GM19240 (cell line): ENCODE data around the gene TCERG1.
"Not testable (repeated sequence)": the region's sequence is repeated elsewhere in the genome, so short reads cannot be mapped to it uniquely, and the experiment has no call there.

Source experiments
- DNase-seq: peaks from one replicate; pipeline ENCODE4 v3.0.0; 2011; ENCODE audit warnings: low spot score; ENCODE audit not compliant: insufficient read length

The TCERG1 gene

GRCh38 chr5:146520731-146521130 is 73.6 kb downstream of the TCERG1 start:
- DNase-seq, result no peak

DNA sequence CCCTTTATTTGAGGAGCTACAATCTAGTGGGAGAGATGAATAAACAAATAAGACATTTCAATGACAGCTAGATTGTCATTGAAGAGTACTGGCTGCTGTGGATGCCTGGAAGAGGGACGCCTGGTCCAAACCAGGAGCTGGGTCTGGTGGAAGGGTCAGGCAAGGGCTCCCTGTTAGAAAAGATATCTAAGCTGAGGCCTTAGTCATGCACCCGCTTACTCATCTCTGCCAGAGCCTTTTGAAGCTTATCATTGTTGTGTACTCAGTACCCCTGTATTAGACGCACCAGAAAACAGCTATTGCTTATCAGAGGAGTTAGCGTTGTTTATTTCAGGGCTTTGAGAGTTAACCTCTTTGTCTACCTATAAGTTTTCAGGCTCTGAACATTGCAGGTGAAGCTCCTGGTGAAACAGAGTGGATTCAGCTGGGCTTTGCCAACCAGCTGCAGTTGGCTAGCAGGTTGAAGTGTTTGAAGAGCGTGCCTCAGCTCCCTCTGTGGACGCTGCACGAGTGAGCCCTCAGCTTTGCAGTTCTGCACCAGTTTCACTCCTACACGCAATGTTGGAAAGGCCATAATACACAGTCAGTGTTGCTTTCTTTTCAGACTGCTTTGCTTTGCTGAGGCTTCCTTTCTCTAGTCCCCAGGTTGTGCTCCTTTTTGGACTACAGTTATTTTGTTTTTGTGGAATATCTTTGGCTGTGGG is 74.4 kb downstream of the TCERG1 start:
- DNase-seq, result no peak

- DNase-seq, result no peak
These were observed 76.6 kb downstream of the TCERG1 start for GRCh38 chr5:146523698-146524097.

DNA sequence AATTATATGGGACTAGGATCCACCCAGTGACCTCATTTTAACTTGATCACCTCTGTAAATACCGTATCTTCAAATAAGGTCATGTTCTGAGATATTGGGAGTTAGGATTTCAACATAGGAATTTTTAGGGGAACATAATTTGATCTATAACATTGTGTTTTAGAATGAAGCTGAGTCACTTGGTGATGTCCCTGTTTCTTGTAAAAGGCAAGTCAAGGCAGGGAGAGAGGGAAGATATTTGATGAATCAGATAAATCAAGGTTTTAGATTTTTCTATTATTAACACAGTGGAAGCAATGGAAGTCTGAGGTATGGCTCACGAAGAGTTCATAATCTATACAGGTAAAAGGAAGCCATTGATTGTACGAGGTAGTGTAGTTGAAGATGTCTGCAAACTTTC is 80.7 kb downstream of the TCERG1 start:
- DNase-seq, result no peak

DNA sequence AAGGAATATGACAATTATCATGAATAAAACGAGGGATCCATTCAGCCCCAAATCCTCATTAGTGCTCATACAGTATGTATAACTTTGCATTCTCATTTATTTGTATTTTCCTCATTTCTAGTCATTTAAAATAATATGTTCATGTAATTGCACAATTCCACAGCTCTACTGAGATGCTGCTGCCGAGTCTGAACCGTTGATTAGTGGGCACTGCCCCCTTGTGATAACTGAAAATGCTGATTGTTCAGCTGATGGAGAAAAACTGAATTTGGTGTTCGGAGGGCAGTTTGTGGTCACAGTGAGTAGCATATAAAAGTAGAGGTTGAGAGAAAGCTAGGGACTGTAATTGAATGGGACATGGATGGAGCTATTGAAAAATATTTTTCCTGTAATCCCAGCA is 81.1 kb downstream of the TCERG1 start:
- DNase-seq, result no peak

GRCh38 chr5:146529984-146530383 is 82.9 kb downstream of the TCERG1 start:
- DNase-seq, result no peak

DNA sequence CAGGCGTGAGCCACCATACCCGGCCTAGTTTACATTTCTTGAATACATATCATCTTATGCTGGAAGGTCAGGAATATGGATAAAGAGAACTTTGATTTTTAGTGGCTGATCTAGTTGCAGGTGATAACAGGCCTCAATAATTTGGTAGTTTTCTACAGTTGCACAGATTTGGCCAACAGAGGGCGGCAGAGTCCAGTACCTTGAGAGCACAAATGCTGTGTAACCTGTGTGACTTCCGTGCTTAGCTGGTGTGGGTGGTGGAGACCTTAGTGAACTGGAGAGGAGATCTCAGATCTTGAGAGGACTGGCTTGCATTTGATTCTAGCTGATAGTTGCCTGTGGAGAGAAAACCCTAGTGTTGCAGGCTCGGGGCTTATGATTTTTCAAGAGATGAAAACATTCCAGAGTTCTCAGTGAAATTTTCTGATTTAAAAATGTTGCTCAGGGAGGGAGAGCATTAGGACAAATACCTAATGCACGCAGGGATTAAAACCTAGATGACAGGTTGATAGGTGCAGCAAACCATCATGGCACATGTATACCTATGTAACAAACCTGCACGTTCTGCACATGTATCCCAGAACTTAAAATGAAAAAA is 86.2 kb downstream of the TCERG1 start:
- DNase-seq, result peak; percentile 48

DNA sequence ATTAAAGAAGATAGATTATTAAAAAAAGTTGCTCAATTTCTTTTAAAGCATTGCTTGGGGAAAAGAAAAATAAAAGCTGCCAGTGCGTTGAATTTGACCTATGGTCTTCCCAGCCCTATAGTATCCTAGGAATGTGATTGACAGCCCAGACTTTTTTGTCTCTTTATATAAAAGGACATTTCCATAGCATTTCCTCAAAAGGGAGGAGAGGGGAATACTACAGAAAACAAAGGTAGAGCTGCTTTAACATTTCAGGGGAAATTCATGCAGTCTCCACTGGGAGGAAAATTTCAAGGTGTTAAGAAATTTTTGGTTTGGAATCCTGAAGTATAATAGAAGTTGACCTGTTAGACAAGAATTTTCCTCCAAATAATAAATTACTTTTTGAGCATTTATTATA is 86.7 kb downstream of the TCERG1 start:
- no peak for DNase-seq

GRCh38 chr5:146538432-146538831 is 91.3 kb downstream of the TCERG1 start:
- DNase-seq, result no peak

DNA sequence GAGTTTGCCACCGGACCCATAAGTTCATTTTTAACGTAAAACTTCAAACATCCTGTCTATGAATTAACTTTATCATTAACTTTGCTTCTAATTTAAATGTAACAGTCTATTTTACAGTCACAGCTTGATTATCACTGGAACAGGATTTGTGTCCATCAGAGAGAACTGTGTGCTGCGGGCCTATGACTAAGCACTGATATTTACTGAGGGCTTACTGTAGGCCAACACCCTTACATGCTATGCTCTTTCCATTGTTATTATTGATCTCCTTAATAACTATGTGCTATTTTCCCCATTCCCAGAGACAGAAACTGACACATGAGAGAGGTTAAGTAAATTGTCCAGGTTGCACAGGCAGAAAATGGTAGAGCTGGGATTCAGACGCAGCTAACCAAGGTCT is 92.8 kb downstream of the TCERG1 start:
- DNase-seq, result no peak

DNA sequence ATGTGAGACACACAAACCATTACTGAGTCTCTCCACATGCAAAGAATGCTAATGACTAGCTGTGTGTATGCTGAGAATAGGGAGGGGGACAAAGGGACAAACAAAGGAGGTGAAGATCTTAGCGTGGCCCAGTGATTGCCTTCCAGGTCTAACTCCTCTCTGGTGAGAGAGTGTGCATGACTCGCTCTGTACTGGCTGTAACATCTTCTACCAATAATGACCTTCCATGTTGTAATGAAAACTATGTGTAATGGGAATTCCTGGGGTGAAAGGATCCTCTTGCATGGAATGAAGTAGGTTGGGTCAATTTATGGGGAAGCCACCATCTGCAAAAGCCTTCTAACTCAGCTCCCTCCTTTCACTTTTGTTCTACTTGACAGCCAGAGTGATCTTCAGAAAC is 93.3 kb downstream of the TCERG1 start:
- no peak for DNase-seq

DNA sequence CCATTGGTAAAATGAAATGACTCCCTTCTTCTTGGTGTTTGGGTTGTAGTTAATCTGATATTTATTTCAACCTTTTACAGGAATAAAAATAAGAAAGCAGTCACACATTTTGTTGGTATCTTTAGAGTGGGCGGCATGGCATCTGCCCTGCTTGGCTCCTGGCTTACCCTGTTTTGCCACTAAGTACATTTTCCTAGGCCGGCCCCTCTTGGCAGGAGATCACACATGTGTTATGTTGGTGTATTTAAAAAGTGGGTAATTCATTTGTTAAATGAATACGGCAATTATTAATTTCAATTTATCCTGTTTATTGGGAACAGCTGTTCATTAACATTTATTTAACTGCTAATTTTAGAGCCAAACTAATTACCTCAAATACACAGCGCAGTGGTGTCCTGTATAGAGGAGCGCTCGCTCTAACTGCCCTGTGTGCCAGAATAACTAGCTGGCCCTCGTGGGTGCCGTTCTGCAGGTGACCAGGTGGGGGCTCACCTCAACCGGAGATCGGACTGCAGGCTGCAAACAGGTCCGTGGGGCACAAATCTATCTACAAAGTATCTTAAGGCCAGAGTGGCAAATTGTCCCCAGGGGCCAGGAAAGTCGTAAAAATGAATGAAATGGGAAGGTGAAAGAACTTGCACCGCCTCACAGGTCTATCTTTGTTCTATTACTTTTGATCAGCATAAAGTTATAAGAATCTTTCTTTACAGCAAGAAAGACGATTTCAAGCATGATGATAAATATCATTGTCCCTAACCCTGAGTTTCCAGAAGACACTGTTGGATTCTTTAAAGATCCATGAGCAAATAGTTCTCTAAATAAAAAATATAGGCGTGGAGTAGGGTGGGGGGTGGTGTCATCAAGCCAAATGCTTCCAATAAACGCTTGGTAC is 95.1 kb downstream of the TCERG1 start:
- DNase-seq, result peak; percentile 50

- DNase-seq, result no peak
These were observed 97.1 kb downstream of the TCERG1 start for GRCh38 chr5:146544232-146544631.

DNA sequence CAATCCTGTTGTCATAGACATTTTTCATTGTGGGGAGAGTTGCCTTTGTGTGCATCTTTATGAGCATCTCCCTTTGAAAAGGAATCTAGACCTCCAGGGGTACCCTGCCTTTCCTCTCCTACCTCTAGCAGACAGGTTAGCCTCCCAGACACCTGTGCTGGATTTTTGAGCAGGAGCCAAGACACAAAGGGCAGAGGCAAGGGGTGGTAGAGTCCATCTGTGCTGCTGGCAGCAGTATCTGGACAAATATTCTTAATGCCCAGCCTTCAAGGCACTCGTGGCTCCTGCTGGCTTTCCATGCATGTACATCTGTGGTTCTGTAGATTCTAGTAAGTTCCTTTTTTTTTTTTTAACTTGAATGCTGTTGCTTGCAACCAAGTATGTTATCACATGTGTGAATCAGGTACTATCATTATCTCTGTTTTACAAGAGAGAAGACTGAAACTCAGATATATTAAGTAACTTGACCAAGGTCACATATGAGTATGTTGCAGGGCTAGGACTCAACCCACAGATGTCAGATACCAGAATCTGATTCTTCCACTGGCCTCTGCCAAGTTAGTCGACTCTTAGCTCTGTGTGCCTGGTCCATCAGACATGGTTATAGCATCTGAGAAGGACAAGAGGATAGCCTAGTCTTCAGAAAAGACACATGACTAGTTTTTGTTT is 101.8 kb downstream of the TCERG1 start:
- DNase-seq, result no peak

DNA sequence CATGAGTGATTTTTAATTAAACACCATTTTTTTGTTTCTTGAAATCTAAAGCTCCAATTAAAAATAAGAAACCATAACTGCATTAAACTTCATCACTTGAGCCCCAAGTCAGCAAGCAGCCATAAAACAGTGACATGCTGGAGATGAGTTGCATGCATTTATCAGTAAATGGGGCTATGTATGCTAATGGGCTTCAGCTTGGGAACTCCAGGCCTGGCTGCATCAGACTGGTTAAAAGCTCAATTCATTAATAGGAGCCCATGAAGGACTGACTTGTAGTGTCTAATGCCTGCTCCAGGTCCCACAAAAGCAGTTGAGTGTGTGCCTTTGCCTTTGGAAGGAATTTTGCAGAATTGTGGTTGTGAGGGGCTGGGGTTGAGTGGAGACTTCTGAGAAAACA is 102.5 kb downstream of the TCERG1 start:
- DNase-seq, result no peak

GRCh38 chr5:146553446-146553845 is 106.3 kb downstream of the TCERG1 start:
- DNase-seq, result no peak

DNA sequence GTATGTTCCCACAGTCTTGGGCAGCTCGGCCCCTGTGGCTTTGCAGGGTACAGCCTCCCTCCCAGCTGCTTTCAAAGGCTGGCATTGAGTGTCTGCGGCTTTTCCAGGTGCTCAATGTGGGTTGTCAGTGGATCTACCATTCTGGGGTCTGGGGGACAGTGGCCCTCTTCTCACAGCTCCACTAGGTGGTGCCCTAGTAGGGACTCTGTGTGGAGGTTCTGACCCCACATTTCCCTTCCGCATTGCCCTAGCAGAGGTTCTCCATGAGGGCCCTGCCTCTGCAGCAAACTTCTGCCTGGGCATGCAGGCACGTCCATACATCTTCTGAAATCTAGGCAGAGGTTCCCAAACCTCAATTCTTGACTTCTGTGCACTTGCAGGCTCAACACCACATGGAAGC is 109.8 kb downstream of the TCERG1 start:
- DNase-seq, result not testable (repeated sequence)

DNA sequence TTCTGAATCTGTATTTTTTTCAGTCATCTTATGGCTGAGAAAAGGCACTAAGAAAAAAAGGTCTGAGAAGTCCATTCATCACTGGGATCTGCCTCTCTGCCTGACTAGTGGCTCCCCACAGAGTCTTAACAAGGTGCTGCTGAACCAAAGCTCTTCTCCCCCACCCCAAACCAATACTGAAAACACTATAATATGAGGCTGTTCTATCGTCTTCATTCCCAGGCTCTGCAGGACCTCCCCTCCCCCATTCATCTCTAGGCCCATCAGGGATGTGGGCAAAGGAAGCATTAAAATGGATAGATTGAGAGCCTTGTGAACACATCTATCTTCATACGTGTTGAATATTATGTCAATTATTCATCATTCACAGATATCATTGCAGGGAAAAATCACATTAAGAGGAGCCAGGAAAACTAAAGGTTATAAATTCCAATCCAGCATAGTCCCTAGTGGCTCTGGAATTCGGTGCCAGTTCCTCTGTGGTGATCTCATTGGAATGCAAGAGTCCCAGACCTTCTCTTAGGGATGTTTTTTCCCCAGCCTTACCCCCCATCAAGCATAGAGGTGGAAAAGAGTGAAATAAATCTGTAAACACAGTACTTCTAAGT is 113.2 kb downstream of the TCERG1 start:
- DNase-seq, result no peak
